OCI-LY3 (cell line): ENCODE measurements around the gene SGIP1.

Source experiments
- CTCF ChIP-seq: fragments of 200-600, 300-600 bp; sonication (generic); IDR thresholded peaks from 2 replicates; pipeline ENCODE4 v1.5.1; 2014; ENCODE audit warnings: antibody characterized with exemption, low read length, low read depth
- EZH2phosphoT487 ChIP-seq: fragments of 200-600 bp; shearing (Covaris generic); IDR thresholded peaks from 2 replicates; pipeline ENCODE4 v1.6.1; 2018; ENCODE audit warnings: antibody characterized with exemption, mixed run types, low read depth

- TF ChIP-seq CTCF (no peak), EZH2phosphoT487 (no peak)
Observed at GRCh38 chr1:66768965-66769364, 235.0 kb downstream of the SGIP1 start.
